Measurements from ENCODE around the gene B4GALT2. TPM values are rescaled to one million over a fixed set of nuclear protein-coding genes. Genes with fewer than 3 reads are reported as not detected.

Gene B4GALT2
- total and polyA plus RNA-seq, 10 of the 15 experiments (the other 5 are each of a cell fraction or from before 2014, with no cell fraction given): 0.98 to 61.0 (median 23.4) TPM

DNA sequence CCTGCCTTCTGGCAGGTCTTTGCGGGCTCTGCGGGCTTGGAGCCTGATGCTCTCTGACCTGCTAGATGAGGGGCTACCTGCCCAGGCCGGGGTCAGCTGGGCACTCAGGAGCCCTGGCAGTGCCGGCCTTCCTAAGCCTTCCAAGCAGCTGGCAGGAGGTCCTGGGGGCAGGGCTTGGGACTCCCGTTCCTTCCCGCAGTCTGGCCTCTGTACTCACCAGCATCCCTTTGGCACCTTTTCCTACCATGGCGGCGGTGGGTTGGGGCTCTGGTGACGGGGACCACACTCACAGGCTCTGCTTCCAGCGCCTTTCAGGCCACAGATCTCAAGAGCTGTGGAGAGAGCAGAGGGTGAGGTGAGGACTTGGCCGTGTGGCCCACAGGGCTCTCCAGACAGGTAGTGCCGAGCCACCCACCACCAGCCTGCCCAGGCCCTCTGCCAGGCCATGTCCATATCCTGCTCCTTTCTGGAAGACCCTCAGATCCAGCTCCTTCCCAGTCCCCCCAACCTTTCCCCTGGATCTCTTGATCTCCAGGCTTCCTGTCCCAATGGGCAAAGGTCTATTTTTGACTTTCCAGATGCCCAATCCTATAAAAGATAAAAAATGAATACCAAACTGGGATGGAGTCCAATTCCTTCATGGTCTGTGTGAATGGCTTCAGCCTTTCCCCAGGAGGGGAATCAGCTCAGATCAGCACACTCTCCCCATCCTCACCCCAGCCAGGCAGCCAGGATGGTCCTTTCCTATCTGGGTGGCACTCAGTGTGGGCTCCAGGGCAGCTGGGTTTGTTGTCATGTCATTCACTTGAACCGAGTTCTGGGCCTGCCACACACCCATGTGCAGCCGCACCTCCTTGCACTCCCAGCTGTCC is 45.3 kb downstream of the B4GALT2 start:
- no peak for TF ChIP-seq ZNF622 (IDR thresholded peaks at IDR 0.05)
- TF ChIP-seq ZNF384 (IDR thresholded peaks at IDR 0.05; ENCODE audit: borderline replicate concordance, low read depth, low read length): no peak
- TF ChIP-seq NFIC (IDR thresholded peaks at IDR 0.05; ENCODE audit: low read depth, low read length): no peak
- no peak for TF ChIP-seq HDAC2 (IDR thresholded peaks at IDR 0.05)
- no peak for TF ChIP-seq E4F1 (IDR thresholded peaks at IDR 0.05; ENCODE audit: borderline replicate concordance, partially characterized antibody)
- no peak for TF ChIP-seq POLR2AphosphoS2 (IDR thresholded peaks at IDR 0.05; ENCODE audit: low read depth, low read length)
- no peak for TF ChIP-seq CHD1 (IDR thresholded peaks at IDR 0.05; ENCODE audit: low read depth, low read length)
- WGBS (ENCODE audit: insufficient coverage, insufficient replicate concordance, low lambda C conversion rate, missing lambda C conversion rate): 71% methylated on average over 14 of the region's 14 CpGs
- no peaks in the 10 kb centered on the region for H3K36me3 ChIP-seq (ENCODE audit: control insufficient read depth in 2 of 2, insufficient read depth in 2 of 2, low read length in 1 of 2)
- SMC1A ChIA-PET (ENCODE audit: uncharacterized antibody, unreplicated experiment): no interaction called here
- H3K4me1 ChIP-seq (ENCODE audit: control insufficient read depth, insufficient read depth, low read length): peaks cover 5% of the 10 kb centered on the region
- in situ Hi-C loops (cut with MboI): no loop called here
- no peak overlapping the region for H3K4me3 ChIP-seq
- intact Hi-C loops (cut with micrococcal nuclease; ENCODE audit: unreplicated experiment): no loop called here
- H3K9ac ChIP-seq (ENCODE audit: control insufficient read depth, insufficient read depth, low read length): no peak overlapping the region
- ATAC-seq: no peak
- POLR2A ChIA-PET: interaction anchor here (0.5 kb wide), 1 partner anchor 661 kb away, joined by 5 read pairs; no protein-coding TSS in a partner anchor
- no peak overlapping the region for H3K4me2 ChIP-seq (ENCODE audit: control insufficient read depth, insufficient read depth)
- no peak for FAIRE-seq
- no peaks in the 10 kb centered on the region for H3K9me3 ChIP-seq (replicated peaks; ENCODE audit: control insufficient read depth, insufficient read depth, low read length)
- no peaks in the 10 kb centered on the region for H3K27me3 ChIP-seq (replicated peaks in 1 of 2; ENCODE audit: control insufficient read depth in 2 of 2, insufficient read depth in 2 of 2, low read length in 1 of 2)
- DNase-seq (ENCODE audit: low read depth, low spot score): no peak
- H4K20me1 ChIP-seq (ENCODE audit: control insufficient read depth, insufficient read depth): no peaks in the 10 kb centered on the region
- no peaks in the 10 kb centered on the region for H3K79me2 ChIP-seq (ENCODE audit: control insufficient read depth, insufficient read depth, low read length)
- BruUV-seq (replicated peaks): no TSS peak
- no peak overlapping the region for H3K27ac ChIP-seq (ENCODE audit: control insufficient read depth, insufficient read depth)
- CTCF ChIA-PET: interaction anchor here (0.8 to 1.2 kb wide), 2 partner anchors 12 to 19 kb away, joined by 3 to 4 read pairs; no protein-coding TSS in a partner anchor
- no peak overlapping the region for H2AFZ ChIP-seq (ENCODE audit: control insufficient read depth, low read depth, low read length)
- RAD21 ChIA-PET (ENCODE audit: unreplicated experiment): no interaction called here

Data from GM12878 (cell line).